Peyer's patch (tissue), 4 donors: ENCODE results near the gene NTN4.

Source experiments
- CTCF ChIP-seq, 6 experiments: fragments of 450-650 bp in 4 of 6; fragments of 200-600 bp in 2 of 6; sonication (generic) in 1 of 6; IDR thresholded peaks; one replicate each; pipeline ENCODE4 v1.5.1; 2017 to 2019; ENCODE audit warnings: antibody characterized with exemption in 6 of 6, mild to moderate bottlenecking in 3 of 6, moderate library complexity in 1 of 6
- POLR2A ChIP-seq, 2 donors: fragments of 450-650 bp; IDR thresholded peaks; one replicate each; pipeline ENCODE4 v1.5.1; 2017; ENCODE audit warnings: antibody characterized with exemption in 2 of 2, mild to moderate bottlenecking in 2 of 2, moderate library complexity in 2 of 2

- TF ChIP-seq CTCF (IDR thresholded peaks at IDR 0.05) (no peak), POLR2A (IDR thresholded peaks at IDR 0.05) (no peak)
These were observed 147.3 kb downstream of the NTN4 start for GRCh38 chr12:95643256-95643655.
